NCI-H2196 (cell line): ENCODE data around the gene MYOM1.
"Not testable (repeated sequence)": the region's sequence is repeated elsewhere in the genome, so short reads cannot be mapped to it uniquely, and the experiment has no call there.

Experiments used
- DNase-seq: peaks from one replicate; lab custom pipeline; 2025; ENCODE audit not compliant: unreplicated experiment; lab: John Stamatoyannopoulos, UW

The MYOM1 gene

GRCh38 chr18:3060667-3061580, 158.8 kb downstream of the MYOM1 start:
- DNase-seq, result no peak

DNA sequence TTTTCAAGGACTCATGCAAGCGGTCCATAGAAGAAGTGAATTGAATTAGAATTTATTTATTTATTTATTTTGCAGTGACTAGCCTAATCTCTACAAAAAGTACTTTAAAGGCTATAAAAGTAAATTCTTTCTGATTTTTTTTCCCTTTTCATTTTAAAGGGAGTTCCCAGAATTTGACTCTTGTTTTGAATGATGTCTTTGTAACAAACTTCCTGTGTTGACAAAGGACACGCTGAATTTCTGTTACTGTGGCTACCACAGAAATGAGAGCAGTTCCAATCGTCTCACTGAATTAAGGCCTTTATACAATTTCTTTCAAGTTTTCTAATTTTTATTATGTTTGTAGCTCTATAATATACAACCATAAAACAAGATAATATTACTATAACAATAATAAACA, 160.5 kb downstream of the MYOM1 start:
- no peak for DNase-seq

GRCh38 chr18:3058328-3059191, 161.2 kb downstream of the MYOM1 start:
- no peak for DNase-seq

GRCh38 chr18:3057526-3057925, 162.2 kb downstream of the MYOM1 start:
- DNase-seq, result no peak

DNA sequence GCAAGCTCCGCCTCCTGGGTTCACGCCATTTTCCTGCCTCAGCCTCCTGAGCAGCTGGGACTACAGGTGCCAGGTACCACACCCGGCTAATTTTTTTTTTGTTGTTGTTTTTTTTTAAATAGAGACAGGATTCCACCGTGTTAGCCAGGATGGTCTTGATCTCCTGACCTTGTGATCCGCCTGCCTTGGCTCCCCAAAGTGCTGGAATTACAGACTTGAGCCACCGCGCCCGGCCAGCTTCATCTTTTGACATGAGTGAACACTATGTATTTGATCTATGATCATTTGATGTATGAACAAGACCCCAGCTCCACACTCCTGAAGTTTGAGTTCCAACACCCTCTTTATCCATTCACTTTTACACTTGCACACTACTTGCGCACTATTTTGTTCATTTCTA, 163.5 kb downstream of the MYOM1 start:
- DNase-seq, result no peak

DNA sequence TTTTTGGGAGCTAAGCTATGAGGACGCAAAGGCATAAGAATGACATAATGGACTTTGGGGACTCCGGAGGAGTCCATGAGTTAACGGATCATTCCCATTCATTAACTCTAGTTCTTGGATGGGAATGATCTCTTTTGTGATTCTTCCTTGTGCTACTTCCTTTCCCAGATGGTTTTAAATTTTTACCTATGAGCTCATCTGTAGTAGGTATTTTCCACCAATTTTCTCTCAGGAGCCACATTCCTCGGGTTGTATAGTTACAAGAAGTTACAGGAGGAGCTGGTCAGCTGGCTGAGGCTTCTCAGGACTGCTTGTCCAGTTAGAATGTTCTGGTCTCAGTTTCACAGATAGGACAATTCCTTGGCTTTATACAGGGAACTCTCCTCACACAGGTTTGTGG, 164.0 kb downstream of the MYOM1 start:
- DNase-seq, result no peak

- DNase-seq, result no peak
These were observed 164.5 kb downstream of the MYOM1 start for GRCh38 chr18:3055186-3055728.

GRCh38 chr18:3054780-3055179, 165.0 kb downstream of the MYOM1 start:
- DNase-seq, result no peak

GRCh38 chr18:3054214-3054613, 165.6 kb downstream of the MYOM1 start:
- DNase-seq, result no peak

DNA sequence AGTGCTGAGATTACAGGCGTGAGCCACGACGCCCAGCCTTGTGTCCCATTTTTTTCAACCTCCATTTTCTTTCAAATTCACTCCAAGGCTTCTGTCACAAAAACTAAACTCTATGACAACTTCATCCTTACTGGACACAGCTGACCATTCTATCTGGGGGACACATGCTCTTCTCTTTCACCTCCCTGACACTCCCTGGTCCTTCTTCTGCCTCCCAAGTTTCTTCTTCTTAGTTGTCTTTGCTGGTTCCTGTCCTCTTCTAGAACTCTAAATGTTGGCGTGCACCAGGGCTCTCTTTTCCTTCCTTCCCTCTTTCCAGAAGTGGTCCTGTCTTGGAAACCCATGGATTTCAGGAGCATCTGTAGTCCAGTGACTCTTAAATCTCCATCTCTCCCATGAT, 166.7 kb downstream of the MYOM1 start:
- no peak for DNase-seq

GRCh38 chr18:3052411-3052758, 167.4 kb downstream of the MYOM1 start:
- no peak for DNase-seq

DNA sequence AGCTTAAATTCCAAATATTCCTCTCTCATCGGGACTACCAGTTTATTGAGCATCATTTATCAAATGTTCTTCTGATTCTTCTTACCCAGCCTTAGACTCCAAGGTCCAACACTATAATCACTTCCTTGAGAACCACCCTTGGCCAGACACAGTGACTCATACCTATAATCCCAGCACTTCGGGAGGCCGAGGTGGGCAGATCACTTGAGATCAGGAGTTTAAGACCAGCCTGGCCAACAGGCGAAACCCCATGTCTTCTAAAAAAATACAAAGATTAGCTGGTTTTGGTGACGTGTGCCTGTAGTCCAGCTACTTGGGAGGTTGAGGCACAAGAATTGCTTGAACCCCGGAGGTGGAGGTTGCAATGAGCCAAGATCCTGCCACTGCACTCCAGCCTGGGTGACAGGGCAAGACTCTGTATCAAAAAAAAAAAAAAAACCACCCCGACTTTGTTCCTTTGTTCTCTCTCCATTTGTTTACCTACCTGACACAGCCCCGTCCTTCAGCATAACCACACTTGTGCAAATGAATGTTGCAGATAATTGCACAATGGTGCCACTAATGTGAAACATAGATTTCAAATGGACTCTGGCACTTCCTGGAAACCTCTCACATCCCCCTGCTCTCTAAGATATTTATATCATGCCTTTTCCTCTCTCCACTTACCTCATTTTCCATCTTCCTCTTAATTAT, 167.9 kb downstream of the MYOM1 start:
- no peak for DNase-seq

DNA sequence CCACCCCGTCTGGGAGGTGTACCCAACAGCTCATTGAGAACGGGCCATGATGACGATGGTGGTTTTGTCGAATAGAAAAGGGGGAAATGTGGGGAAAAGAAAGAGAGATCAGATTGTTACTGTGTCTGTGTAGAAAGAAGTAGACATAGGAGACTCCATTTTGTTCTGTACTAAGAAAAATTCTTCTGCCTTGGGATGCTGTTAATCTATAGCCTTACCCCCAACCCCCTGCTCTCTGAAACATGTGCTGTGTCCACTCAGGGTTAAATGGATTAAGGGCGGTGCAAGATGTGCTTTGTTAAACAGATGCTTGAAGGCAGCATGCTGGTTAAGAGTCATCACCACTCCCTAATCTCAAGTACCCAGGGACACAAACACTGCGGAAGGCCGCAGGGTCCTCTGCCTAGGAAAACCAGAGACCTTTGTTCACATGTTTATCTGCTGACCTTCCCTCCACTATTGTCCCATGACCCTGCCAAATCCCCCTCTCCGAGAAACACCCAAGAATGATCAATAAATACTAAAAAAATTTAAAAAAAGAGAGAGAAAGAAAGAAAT, 169.8 kb downstream of the MYOM1 start:
- DNase-seq, result not testable (repeated sequence)

DNA sequence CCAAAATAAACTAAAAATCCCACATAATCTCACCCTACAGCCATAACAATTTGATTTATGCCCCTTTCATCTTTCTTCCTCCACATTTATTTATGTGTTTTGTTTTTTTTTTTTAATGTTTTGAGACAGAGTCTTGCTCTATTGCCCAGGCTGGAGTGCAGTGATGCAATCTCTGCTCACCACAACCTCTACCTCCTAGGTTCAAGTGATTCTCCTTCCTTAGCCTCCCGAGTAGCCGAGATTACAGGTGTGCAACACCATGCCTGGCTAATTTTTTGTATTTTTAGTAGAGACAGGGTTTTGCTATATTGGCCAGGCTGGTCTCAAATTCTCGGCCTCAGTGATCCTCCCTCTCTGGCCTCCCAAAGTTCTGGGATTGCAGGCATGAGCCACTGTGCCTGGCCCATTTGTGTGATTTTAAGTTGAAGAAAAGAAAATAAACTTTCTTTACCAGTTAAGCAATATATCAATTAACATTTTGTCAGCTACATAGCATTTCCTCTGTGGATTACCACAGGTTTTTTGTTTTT, 170.9 kb downstream of the MYOM1 start:
- DNase-seq, result no peak

DNA sequence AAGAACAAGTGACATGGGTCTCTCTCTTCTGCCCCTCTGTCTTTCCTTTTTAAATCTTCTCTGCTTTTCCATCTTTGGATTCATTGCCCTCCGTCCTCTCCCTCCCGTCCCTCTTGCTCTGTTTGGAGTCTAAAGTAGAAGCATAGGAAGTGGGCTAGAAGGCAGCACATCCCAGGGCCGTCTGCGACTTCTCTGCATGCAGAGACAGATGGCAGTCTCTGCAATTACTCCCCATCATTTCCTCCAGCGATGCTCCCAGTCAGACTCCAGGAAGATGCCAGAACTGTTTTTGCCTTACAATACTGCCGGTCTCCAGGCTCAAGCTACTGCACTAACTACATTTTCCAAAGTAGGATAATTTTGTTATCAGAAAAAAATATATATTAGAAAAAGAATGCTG, 171.6 kb downstream of the MYOM1 start:
- no peak for DNase-seq

GRCh38 chr18:3046216-3046808, 173.5 kb downstream of the MYOM1 start:
- DNase-seq, result no peak

GRCh38 chr18:3044931-3045698, 174.7 kb downstream of the MYOM1 start:
- DNase-seq, result peak; percentile 80

- DNase-seq, result no peak
These were observed 177.4 kb downstream of the MYOM1 start for GRCh38 chr18:3042379-3042778.

DNA sequence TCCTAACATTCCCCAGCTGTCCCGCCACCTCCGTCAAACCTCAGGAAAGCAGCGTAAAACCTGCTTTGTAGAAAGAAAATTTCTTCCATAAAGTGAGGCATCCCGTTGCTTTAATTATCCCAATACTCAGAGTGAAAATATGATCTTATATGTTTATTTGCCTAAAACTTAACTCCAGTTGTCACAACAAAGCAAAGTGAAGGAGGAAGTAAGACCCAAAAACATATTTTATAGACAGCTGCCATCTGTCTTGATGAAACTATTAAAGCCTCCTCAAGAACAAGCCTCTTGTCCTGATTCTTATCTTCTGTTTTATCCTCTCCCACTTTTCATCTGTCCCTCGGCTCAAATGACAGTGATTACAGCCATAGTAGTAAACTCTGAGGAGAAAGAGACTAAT, 177.9 kb downstream of the MYOM1 start:
- no peak for DNase-seq

DNA sequence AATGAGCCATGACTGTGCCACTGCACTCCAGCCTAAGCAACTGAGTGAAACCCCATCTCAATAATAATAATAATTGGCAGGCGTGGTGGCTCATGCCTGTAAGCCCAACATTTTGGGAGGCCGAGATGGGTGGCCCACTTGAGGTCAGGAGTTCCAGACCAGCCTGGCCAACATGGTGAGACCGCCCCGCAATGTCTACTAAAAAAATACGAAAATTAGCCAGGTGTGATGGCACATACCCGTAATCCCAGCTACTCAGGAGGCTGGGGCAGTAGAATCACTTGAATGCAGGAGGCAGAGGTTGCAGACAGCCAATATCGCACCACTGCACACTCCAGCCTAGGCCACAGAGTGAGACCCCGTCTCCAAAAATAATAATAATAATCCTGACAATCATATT, 178.9 kb downstream of the MYOM1 start:
- DNase-seq, result no peak
